Esophagus muscularis mucosa (tissue), 4 donors: ENCODE data around the gene MAGED1.

ENCODE experiments used
- EP300 ChIP-seq: sonication (generic); formaldehyde crosslinking; IDR thresholded peaks from one replicate; pipeline ENCODE4 v1.6.1; 2017; ENCODE audit warnings: antibody characterized with exemption
- POLR2A ChIP-seq: fragments of 450-650 bp; IDR thresholded peaks from one replicate; pipeline ENCODE4 v1.6.1; 2017; ENCODE audit warnings: antibody characterized with exemption, moderate library complexity, mild to moderate bottlenecking, low read depth
- POLR2AphosphoS5 ChIP-seq, 2 donors: sonication (generic); formaldehyde crosslinking; IDR thresholded peaks; one replicate each; pipeline ENCODE4 v1.6.1; 2017; ENCODE audit warnings: antibody characterized with exemption in 2 of 2
- TF ChIP-seq, protein P1 (sequence below), 3 experiments: fragments of 200-600 bp in 2 of 3; fragments of 450-650 bp in 1 of 3; sonication (generic) in 2 of 3; IDR thresholded peaks; one replicate each; pipeline ENCODE4 v1.5.1; 2017 to 2019; ENCODE audit warnings: antibody characterized with exemption in 3 of 3, mild to moderate bottlenecking in 2 of 3, moderate library complexity in 1 of 3

DNA sequence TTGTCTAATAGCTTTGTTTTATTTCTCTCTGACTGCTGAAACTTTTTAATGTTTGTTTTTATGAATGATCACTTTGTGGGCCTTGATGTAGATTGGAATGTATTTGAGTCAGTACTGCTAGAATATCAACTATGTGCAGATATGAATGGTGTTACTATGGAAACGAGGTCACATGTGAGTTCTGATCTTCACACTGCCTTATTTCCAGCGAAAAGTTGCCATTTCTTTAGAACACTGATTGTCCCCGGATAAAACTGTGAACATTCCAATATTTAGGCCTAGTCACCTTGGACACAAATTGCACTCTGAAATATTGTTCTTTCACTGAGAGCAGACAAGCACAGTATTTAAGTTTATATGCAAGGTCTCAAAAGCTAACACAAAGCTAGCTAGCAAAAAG, 27.2 kb upstream of the MAGED1 start:
- TF ChIP-seq, protein P1, sequence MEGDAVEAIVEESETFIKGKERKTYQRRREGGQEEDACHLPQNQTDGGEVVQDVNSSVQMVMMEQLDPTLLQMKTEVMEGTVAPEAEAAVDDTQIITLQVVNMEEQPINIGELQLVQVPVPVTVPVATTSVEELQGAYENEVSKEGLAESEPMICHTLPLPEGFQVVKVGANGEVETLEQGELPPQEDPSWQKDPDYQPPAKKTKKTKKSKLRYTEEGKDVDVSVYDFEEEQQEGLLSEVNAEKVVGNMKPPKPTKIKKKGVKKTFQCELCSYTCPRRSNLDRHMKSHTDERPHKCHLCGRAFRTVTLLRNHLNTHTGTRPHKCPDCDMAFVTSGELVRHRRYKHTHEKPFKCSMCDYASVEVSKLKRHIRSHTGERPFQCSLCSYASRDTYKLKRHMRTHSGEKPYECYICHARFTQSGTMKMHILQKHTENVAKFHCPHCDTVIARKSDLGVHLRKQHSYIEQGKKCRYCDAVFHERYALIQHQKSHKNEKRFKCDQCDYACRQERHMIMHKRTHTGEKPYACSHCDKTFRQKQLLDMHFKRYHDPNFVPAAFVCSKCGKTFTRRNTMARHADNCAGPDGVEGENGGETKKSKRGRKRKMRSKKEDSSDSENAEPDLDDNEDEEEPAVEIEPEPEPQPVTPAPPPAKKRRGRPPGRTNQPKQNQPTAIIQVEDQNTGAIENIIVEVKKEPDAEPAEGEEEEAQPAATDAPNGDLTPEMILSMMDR (IDR thresholded peaks at IDR 0.05): no peak
- TF ChIP-seq POLR2AphosphoS5 (IDR thresholded peaks at IDR 0.05) (no peak), EP300 (no peak), POLR2A (no peak)
